ENCODE data around the gene AOAH. TPM values are rescaled to one million over a fixed set of nuclear protein-coding genes. Genes with fewer than 3 reads are reported as not detected.

Gene AOAH
- total RNA-seq, 1 experiment from 2014 or later, result not detected

DNA sequence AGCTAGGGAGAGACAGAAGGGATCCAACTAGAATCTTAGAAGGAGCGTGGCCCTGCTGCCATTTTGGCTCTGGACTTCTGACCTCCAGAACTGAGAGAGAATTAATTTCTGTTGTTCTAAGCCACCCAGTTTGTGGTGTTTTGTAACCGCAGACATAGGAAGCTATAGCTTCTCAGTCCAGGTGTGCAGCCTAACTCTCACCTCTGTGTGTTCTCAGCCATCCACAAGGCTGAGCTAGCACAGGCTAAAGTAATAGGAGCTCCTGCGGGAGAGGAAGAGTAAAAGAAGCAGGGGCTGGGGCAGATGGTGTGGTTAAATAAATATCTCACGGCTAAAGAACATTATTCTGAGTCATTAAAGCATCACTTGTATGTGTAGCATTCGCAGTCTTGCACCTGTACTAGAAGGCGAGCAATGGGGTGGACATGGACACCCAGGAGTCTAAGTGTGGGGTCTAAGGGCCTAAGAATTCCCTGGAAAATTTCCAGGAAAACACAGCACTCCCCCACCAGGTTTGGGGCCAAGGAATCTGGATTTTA is 94.1 kb downstream of the AOAH start:
- no peak for DNase-seq (ENCODE audit: low read depth)

DNA sequence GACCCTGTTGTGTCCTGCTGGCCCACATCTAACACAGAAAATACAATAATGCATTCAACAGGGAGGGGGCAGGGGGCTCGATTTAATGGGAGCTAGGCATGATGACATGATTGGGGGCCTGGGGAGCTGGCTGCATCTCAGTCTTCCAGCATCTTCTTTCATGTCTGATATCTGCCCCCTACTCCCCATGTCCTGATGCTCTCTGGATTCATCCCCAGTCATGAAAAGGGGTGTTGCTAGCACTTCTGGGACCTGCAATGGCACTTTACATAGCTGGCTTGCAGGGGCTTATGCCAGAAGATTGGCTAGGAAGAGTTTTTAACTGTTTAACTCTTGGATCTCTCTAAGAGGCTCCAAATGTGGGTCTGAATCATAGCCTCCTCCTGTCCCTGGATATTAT is 94.9 kb downstream of the AOAH start:
- DNase-seq (ENCODE audit: low read depth), result no peak

DNA sequence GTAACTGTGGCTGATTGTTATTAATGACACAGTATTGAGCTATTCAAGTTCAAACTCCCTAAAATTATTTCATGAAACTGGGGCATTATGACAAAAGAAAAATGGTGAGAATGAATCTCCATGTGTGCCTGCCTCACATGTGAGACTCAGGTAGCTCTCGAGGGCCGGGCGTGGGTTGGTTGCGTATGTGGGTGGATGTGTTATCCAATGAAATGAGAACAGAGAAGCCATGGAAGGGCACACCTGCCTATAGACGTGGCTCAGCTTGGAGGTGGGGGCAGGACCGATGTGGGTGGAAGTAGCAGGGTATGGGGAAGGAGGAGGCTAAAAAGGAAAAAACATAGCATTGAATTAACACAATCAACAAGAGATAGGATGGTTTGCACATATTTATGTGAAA is 96.5 kb downstream of the AOAH start:
- DNase-seq (ENCODE audit: low read depth), result no peak

DNA sequence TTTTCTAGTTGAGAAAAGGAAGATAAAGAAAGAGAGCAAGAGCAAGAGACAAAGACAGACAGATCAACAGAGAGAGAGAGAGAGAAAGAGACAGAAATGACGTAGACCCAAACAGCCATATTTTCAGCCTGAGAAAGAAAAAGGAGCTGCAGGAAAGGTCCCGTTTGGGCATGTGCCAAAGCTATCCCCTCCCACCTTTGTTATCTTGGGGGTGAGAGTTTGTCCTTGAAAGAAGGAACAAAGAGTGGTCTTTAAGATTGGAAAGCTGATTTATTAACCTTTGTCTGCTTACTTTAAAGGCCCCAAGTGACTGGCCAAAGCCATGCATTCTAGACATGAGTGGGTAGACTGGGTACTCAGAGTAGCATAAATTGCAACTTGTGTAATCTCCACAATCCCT is 98.2 kb downstream of the AOAH start:
- DNase-seq (ENCODE audit: low read depth), result no peak

DNA sequence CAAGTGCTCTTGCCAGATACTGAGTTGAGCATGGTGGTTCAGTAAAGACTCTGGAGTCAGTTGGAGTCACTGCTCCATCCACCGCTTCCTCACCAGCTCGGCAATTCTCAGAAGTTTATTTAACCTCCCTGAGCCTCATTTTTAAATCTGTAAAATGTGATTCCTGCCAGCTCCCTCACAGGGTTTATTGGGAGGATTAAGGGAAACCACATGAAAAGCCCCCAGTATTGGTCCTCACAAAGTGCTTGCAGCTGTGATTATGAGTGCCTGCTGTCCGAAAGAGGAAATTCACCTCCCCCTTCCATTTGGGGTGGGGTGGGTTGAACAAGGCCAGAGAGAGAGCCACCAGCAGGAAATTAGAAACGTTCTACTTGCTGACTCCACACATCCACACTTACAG is 99.0 kb downstream of the AOAH start:
- no peak for DNase-seq (ENCODE audit: low read depth)

DNA sequence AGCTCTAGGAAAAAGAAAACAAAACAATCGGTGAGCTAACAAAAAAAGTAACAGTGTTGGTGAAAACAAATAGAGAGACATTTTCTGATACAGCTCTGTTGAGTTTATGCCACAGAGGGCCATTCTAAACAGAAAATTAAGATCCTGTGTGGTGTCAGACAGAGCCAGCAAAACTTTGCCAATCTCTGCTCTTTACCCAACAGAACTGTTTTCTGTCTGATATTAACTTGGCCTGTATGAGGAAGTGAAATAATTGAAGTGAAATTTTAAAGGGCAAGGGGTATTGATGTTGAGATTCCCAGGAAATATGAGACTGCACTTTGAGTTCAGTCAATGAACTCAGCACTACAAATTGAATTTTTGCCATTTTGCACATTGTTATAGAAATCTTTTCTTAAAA is 101.0 kb downstream of the AOAH start:
- no peak for DNase-seq (ENCODE audit: low read depth)

DNA sequence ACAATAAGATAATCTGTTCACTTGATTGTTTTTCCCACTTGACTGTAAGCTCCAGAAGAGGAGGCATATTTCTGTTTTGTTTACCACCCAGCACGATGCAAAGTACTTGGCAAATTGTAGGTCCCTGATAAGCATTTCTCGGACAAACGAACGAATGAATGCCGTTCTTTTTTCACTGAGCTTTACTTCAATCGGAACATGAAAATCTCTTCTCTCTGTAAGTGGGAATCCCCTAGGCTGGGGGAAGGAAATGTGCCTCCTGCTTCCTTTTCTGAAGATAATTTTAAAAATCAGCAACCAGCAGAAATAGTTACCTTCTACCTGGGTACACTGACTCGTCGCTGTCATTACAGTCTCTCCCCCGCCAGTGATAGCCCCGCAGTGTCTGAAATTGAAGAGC is 102.9 kb downstream of the AOAH start:
- no peak for DNase-seq (ENCODE audit: low read depth)

DNA sequence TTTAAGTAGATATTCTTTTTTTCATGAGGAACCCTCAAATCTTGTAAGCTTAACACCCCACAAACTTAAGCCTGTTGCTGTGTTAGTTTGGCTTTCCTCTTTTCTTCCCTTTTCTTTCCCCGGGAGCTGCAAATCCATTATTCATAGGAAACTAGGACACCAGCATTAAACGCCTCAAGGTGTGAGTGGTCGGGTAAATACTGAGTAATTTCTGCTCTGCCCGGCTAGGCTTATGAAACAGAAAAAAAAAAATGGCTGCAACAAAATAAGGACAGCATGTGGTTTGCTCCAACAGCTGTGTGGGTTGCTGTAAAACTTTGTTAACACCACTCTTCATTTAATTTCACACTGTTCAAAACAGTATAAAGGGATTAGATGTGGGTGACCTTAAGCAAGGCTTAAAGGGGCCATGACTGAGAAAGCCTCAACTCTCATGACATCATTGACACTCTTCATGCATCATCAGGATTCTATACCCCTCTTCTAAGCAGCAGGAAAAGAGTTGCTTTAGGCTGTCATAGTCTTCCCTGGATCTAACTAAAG is 104.1 kb downstream of the AOAH start:
- DNase-seq (ENCODE audit: low read depth), result no peak

DNA sequence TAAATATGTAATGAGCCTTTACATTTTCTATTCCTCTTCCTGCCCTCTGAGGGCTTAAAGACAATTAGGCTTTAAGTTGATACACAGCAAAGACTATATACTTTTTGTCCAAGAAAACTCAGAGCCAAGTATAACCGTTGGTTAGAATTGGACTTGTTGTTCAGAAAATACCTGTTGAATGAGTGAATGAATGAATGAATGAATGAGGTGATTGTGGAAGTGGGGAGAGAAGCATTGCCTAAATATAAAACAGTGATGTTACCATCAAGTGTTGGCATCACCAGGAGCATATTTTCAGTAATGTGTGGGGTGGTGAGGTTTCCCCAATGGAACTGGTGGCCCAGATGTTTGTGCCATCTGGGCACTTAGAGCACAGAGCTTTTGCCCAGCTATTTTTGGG is 106.9 kb downstream of the AOAH start:
- no peak for DNase-seq (ENCODE audit: low read depth)

DNA sequence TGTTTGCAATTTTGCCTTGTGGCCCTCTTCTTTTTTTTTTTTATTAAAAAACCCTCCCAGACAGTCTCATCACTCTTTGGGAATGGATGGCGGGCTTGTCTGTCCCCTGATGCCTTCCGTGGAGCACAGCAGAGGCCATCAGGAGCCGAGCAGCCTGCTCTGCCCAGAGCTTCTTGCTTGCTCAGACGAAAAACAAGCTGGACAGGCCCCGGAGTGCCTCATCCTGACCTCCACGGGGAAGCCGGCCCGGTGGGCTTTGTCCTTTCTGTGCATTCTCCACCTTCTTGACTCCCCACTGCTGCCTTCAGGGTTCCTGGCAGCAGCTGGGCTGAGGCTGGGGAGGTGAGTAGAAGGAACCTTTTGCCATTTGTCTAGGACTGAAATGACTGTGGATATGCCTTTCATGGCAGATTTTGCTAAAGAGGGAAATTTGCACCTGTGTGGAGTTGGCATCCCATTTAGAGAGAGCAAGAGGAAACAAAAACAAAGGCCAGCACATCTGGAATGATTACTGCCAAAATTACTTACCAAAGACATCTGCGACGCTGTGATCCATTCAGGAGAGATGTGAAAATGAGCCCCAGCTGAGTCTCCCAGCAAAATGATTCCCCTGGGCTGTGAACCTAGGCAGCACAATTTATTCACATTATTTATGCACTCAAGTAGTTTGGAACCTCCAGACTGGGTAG is 108.3 kb downstream of the AOAH start:
- DNase-seq (ENCODE audit: low read depth), result no peak

DNA sequence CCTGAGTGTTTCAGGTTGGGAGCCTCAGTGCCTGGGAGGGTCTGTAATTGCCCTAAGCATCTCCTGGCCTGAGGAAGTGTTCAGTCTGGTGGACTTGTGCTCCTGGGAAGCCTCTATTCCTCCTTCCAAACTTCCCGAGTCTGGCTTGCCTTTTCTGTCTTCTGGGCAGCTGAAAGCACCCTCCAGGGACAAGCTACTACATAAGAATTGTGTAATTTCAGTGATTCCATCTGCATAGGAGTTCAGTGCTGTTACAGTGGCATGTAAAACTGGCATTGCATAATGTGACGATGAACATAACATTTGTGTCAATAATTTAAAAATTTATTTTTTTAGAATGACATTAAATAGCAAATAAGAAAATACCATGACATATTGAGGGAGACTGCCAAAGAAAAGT is 109.3 kb downstream of the AOAH start:
- no peak for DNase-seq (ENCODE audit: low read depth)

DNA sequence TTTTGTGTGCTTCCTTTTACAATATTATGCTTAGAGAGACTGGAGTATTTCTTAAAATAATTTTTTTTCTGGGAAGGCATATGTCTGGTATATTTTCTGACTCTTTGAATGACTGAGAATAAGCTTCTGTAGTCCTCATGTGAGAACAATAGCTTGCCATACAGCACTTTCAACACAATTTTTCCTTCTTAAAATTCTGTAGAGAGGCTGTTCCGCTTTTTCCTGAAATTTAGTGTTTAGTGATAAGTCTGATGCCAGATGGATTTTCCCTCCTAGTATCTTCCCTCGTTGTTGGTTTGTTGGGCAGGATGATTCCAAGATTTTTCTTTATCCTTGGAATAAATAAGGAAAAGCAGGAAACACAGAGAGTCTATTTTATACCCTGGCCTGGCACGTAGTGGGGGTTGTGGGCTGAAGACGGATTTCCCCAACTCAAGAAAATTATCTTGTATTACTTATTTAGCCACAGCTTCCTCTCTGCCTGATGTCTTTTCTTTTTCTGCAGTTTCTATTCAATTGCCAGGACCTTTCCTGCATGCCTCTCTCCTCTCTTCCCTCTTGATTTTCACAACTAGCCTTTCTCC is 111.2 kb downstream of the AOAH start:
- no peak for DNase-seq (ENCODE audit: low read depth)

DNA sequence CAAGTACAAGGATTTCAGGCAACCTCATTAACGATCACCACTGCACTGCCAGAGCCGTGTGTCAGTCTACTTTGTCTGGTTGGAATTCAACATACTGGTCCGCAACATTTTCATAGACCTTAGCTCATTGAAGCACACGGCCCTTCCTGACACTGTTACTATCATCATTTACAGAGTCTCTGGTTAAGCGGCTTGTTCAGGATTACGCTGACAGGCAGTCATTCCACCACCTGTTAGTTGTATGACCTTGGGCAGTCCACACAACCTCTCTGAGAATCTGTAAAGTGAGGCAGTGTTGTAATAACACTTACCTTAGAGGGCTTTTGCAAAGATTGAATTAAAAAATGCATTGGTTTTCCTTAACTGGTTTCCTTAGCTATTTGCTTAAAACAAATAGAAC is 112.6 kb downstream of the AOAH start:
- DNase-seq (ENCODE audit: low read depth), result no peak

DNA sequence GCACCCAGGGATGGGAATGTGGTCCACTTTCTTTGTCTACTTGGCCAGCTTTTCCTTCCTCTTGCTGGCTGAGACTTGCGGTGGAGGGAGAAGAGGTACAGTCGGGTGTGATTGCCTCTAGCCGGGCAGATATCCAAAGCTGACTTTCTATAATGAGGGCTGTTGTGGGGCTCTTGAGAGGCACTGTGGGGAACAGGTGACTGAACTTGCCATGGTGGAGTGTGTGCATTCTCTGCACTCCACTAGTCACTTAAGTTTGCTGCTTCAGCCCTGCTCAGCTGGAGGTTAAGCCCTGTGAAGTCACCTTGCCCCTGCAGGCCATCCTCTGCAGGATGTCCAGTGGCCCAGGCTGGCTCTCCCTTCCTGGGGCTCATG is 116.6 kb downstream of the AOAH start:
- no peak for DNase-seq (ENCODE audit: low read depth)

DNA sequence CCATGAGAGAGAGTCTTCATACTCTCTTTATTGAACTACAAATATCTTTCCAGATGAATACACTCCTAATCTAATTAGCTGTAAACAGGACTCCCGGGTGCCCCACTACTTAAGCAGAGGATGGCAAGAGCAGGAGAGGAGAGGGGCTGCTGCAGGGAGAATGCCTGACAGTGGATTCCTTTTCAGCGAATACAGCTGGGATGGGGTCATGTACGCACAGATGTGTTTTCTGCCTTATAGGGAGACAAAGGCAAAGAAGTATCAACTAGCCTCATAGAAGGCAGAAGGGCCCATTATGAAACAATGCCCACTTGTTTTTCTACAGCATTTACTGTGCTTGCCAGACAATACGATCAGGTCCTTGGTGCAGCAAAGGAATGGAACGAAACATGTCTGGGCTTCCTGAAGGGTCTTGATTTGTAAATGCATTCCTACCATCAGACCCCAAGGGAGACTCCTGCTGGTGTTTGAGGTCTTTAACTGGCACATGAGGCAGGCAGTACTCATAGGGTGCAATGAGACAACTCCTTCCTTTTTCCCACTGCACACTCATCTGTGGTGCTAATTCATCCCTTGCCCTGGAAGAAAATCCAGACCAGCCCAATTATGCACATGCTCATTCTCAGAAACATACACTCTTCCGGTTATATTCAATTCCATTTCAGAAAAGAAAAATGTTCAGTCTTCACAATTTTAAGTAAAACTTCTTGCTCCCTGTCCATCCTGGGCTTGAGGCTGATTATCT is 117.1 kb downstream of the AOAH start:
- no peak for DNase-seq (ENCODE audit: low read depth)

DNA sequence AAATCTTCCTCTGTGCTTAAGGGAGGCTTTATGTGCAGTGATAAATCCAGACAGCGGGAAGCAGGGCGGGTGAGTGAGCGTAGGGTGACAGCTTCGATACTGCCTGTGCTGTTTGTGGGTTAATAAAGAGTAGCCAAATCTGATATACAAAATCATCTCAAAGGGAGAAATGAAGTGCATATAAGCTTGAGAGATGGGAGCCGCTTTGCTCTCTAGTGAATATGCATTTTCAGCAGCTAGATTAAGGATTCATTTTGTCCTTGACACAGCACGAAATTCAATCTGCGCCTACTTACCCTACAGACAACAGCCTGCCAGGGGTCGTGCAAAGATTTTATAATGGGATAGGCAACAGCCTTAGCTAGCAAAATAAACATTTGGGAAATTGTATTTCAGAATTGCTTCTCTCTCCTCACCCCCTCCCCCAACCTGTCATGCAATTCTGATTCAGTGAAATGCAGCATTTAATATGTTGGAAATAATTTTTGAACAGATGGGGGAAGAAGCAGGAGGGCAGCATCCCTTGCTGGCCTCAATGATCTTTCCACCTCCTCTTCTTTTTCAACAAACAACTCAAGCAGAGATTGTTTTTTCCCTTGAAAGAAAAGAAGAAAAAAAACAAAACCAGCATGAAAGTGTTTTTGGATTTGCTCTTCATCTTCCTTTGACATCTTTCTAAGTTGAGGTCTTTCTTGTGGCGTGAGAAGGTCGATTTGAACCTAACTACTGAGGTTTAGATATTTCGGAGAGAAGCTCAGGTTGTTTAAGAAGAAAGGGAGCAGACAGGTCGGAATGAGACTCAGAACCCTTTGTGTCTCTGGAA is 117.9 kb downstream of the AOAH start:
- DNase-seq (ENCODE audit: low read depth), result no peak

DNA sequence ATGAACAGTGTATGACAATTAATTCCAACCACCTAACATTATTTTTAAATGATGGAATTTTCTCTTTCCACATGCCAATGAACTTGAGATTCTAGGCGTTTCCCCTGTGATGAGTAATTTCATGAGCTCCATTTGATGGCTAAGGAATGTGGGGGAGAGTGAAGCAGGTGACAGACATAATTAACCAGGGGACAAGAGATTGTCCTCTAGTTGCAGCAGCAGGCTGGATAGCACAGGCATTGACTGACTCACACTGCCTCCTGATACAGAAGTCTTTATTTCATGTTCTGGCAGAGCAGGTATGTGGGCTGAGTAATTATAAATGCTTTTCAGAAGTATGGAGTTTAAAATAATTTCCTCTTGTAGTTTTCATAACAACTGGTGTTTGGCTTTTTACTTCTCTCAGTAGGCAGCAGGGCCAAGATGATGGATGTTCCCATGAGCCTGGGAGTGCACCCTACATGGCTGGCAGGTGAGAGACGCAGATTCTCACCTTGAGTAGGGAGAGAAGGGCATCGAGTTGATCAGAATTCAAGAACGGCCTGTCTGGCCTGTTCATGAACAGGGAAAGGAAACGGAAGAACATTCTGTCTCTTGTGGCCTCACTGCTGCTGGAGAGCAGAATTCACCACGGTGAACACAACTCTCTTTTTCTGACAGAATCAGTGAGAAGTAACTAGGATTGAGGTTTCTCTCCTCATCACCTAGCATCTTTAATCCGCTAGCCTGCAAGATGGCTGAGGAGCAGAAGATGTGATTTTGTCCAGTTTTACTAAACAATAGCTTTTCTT is 118.8 kb downstream of the AOAH start:
- DNase-seq (ENCODE audit: low read depth), result no peak

DNA sequence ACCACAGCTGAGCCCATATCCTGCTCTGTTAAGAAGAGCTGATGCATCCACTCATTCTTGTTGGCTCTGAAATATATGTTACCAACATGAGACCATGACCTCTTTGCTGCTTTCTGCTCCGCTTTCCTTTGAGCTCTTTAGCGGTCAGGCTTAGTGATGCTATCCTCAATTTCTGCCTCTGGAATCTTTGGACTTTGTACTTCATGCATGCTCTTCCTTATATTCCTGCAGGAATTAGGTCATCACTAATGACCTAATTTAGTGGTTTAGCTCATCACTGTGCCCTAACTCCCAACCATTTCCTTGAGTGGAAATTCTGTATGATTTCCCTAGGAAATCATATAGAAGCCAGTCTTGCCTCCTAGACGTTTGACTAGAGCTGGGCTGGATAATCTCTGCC is 119.5 kb downstream of the AOAH start:
- DNase-seq (ENCODE audit: low read depth), result no peak

DNA sequence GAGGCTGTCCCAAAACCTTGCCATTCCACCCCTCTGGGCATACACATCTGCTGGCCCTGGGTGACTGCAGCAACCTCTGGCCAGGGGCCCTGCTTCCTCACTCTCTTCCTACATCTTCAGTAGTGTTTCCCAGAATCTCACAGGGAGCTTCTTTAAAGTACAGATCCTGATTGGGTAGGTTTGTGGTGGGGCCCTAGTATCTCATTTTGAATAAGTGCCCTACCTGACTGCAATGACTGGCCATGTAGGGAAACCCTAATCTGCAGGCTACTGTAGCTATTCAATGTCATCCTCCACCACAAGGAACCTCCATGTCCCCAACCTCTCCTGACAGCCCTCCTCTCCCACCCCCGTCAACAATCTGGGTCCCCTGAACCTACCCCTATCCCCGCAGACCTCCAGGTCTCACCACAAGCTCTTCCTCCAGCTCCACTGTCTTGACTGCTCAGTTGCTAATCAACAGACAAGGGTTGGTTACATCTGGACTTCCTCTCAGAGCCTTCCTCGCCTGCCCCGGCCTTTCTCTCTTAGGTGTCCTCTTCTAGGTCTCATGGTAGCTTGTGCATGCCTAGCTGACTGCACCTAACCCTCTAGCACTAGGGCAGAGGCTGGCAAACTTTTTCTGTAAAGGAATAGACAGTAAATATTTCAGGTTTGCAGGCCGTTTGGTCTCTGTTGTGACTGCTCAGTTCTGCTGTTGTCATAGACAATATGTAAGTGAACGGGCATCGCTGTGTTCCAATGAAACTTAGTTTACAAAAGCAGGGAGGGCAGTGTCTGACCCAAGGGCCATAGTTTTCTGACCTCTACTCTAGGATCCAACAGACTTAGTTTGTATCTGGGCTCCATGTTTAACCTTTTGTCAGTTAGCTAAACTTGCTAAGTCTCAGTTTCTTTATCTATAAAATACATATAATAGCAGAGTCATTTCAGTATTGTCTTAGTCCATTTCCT is 121.1 kb downstream of the AOAH start:
- DNase-seq (ENCODE audit: low read depth), result no peak

DNA sequence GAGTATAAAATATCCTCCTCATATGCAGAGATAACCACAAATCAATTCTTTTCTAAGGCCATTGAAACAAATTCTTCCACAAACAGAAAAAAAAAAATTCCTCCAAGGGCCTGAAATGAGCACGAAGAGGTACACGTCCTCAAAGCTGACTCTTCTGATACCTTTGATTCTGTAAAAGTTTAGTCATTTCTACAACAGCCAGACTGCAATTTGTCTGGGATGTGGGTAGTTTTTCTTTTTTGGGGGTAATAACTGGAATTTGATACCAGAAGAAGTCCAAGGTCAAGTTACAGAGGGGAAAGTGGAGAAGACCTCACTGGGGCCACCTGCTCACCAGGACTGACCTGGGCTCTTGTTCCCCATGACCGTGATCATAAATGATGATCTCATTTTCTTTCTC is 121.8 kb downstream of the AOAH start:
- no peak for DNase-seq (ENCODE audit: low read depth)

Measured in RPMI7951 (cell line).